HEK293 (cell line): ENCODE results near the gene KDM3B.

Source experiments
- CTCF ChIA-PET: fragments of 350-600 bp; formaldehyde crosslinking; extraction: SDS; loops from one replicate; lab custom pipeline; 2021; ENCODE audit warnings: antibody characterized with exemption; lab: Yijun Ruan, JAX
- POLR2A ChIA-PET: fragments of 300-600 bp; formaldehyde crosslinking; extraction: SDS; loops from one replicate; lab custom pipeline; 2020; ENCODE audit warnings: antibody characterized with exemption, inconsistent platforms; lab: Yijun Ruan, JAX
- H3K27ac ChIP-seq: fragments of 200-500 bp; sonication (Bioruptor generic); 2 replicates; pipeline ENCODE4 v1.5.1; 2014; ENCODE audit warnings: low read depth, low read length, control low read depth, inconsistent platforms; ENCODE audit errors: extremely low read depth
- H3K36me3 ChIP-seq, 2 experiments: fragments of 200-500 bp in 1 of 2; sonication (Bioruptor generic) in 1 of 2; 1 replicate in 1 of 2; 2 replicates in 1 of 2; pipeline ENCODE4 v1.5.1; 2014 to 2017; ENCODE audit warnings: inconsistent platforms in 2 of 2, low read length in 2 of 2; ENCODE audit not compliant: control insufficient read depth in 2 of 2, insufficient read depth in 1 of 2
- H3K4me1 ChIP-seq: fragments of 200-500 bp; sonication (Bioruptor generic); 2 replicates; pipeline ENCODE4 v1.5.1; 2014; ENCODE audit warnings: mild to moderate bottlenecking, low read length, inconsistent platforms; ENCODE audit not compliant: control insufficient read depth, insufficient read depth
- H3K4me3 ChIP-seq: 2 replicates; pipeline ENCODE4 v1.5.1; 2011; ENCODE audit warnings: low read depth, mild to moderate bottlenecking, control low read depth, low read length, moderate library complexity
- H3K9me3 ChIP-seq: fragments of 200-500 bp; sonication (Bioruptor generic); 2 replicates; pipeline ENCODE4 v1.5.1; 2014; ENCODE audit warnings: low read depth, low read length, inconsistent platforms; ENCODE audit not compliant: control insufficient read depth, insufficient read depth
- HOXC10 ChIP-seq: sonication (generic); formaldehyde crosslinking; IDR thresholded peaks from 2 replicates; pipeline ENCODE4 v1.8.1; 2023; ENCODE audit warnings: mild to moderate bottlenecking, missing genetic modification reagents
- KLF17 ChIP-seq: fragments of 450-650 bp; formaldehyde crosslinking; IDR thresholded peaks from 2 replicates; pipeline ENCODE4 v1.5.1; 2016; ENCODE audit warnings: missing biosample characterization, missing genetic modification characterization
- MYNN ChIP-seq: fragments of 450-650 bp; formaldehyde crosslinking; IDR thresholded peaks from 2 replicates; pipeline ENCODE4 v1.5.1; 2016; ENCODE audit warnings: missing biosample characterization, missing genetic modification characterization, borderline replicate concordance
- TCF7L2 ChIP-seq: IDR thresholded peaks from 2 replicates; pipeline ENCODE4 v1.6.1; 2011; ENCODE audit warnings: low read depth, mild to moderate bottlenecking, inconsistent platforms, low read length, moderate library complexity, borderline replicate concordance
- ZBTB44 ChIP-seq: fragments of 450-650 bp; IDR thresholded peaks from 2 replicates; pipeline ENCODE4 v1.5.1; 2018; ENCODE audit warnings: missing biosample characterization, mild to moderate bottlenecking, missing genetic modification characterization
- ZBTB48 ChIP-seq: fragments of 450-650 bp; formaldehyde crosslinking; IDR thresholded peaks from 2 replicates; pipeline ENCODE4 v1.5.1; 2016; ENCODE audit warnings: missing biosample characterization, missing genetic modification characterization
- ZFP41 ChIP-seq: fragments of 450-650 bp; formaldehyde crosslinking; IDR thresholded peaks from 2 replicates; pipeline ENCODE4 v1.5.1; 2016; ENCODE audit warnings: missing biosample characterization, missing genetic modification characterization, borderline replicate concordance
- ZNF114 ChIP-seq: fragments of 450-650 bp; formaldehyde crosslinking; IDR thresholded peaks from 2 replicates; pipeline ENCODE4 v1.5.0; 2017; ENCODE audit warnings: missing biosample characterization, missing genetic modification characterization
- ZNF24 ChIP-seq: fragments of 450-650 bp; formaldehyde crosslinking; IDR thresholded peaks from 2 replicates; pipeline ENCODE4 v1.5.1; 2016; ENCODE audit warnings: missing biosample characterization, missing genetic modification characterization
- ZNF423 ChIP-seq: fragments of 450-650 bp; formaldehyde crosslinking; IDR thresholded peaks from 2 replicates; pipeline ENCODE4 v1.5.1; 2016; ENCODE audit warnings: missing biosample characterization, missing genetic modification characterization
- ZNF488 ChIP-seq: fragments of 450-650 bp; formaldehyde crosslinking; IDR thresholded peaks from 2 replicates; pipeline ENCODE4 v1.5.1; 2016; ENCODE audit warnings: missing biosample characterization, missing genetic modification characterization
- ZNF529 ChIP-seq: fragments of 450-650 bp; formaldehyde crosslinking; IDR thresholded peaks from 2 replicates; pipeline ENCODE4 v1.5.1; 2017; ENCODE audit warnings: missing genetic modification characterization, missing biosample characterization; ENCODE audit not compliant: insufficient replicate concordance
- ZNF707 ChIP-seq: fragments of 450-650 bp; formaldehyde crosslinking; IDR thresholded peaks from 2 replicates; pipeline ENCODE4 v1.5.1; 2016; ENCODE audit warnings: missing biosample characterization, missing genetic modification characterization
- ZNF768 ChIP-seq: fragments of 450-650 bp; formaldehyde crosslinking; IDR thresholded peaks from 2 replicates; pipeline ENCODE4 v1.5.1; 2018; ENCODE audit warnings: missing biosample characterization, mild to moderate bottlenecking, missing genetic modification characterization
- TF ChIP-seq, protein P1 (sequence below): fragments of 450-650 bp; formaldehyde crosslinking; IDR thresholded peaks from 2 replicates; pipeline ENCODE4 v1.5.1; 2016; ENCODE audit warnings: missing biosample characterization, missing genetic modification characterization
- TF ChIP-seq, protein P2 (sequence below): fragments of 450-650 bp; formaldehyde crosslinking; IDR thresholded peaks from 2 replicates; pipeline ENCODE4 v1.5.1; 2016; ENCODE audit warnings: missing biosample characterization, missing genetic modification characterization

The KDM3B gene

GRCh38 chr5:138470322-138471051 lies 118.0 kb downstream of the KDM3B start (continued):
- TF ChIP-seq ZBTB44 (no peak), ZBTB48 (tag by site-specific recombination) (no peak), MYNN (tag by site-specific recombination) (no peak)

- Histone ChIP-seq H3K36me3 (peaks cover 0 to 8% of the 10 kb centered on the region in 2 experiments; a peak in 1 of 3 replicates), H3K4me1 (no peaks in the 10 kb centered on the region), H3K27ac (no peak overlapping the region), H3K4me3 (no peak overlapping the region), H3K9me3 (no peaks in the 10 kb centered on the region)
- POLR2A ChIA-PET, result no interaction called here
- CTCF ChIA-PET, result interaction anchor here (0.6 to 1.1 kb wide), 3 partner anchors 21 to 292 kb away, joined by 3 to 6 read pairs (median 3); partner anchors contain the start of gene KIF20A
- TF ChIP-seq, protein P1, sequence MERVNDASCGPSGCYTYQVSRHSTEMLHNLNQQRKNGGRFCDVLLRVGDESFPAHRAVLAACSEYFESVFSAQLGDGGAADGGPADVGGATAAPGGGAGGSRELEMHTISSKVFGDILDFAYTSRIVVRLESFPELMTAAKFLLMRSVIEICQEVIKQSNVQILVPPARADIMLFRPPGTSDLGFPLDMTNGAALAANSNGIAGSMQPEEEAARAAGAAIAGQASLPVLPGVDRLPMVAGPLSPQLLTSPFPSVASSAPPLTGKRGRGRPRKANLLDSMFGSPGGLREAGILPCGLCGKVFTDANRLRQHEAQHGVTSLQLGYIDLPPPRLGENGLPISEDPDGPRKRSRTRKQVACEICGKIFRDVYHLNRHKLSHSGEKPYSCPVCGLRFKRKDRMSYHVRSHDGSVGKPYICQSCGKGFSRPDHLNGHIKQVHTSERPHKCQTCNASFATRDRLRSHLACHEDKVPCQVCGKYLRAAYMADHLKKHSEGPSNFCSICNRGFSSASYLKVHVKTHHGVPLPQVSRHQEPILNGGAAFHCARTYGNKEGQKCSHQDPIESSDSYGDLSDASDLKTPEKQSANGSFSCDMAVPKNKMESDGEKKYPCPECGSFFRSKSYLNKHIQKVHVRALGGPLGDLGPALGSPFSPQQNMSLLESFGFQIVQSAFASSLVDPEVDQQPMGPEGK (tag by site-specific recombination), result no peak
- TF ChIP-seq, protein P2, sequence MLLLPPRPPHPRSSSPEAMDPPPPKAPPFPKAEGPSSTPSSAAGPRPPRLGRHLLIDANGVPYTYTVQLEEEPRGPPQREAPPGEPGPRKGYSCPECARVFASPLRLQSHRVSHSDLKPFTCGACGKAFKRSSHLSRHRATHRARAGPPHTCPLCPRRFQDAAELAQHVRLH (tag by site-specific recombination), result no peak
- TF ChIP-seq ZNF24 (tag by site-specific recombination) (no peak), ZNF529 (tag by site-specific recombination) (no peak), ZNF768 (tag by site-specific recombination) (no peak), KLF17 (no peak), ZNF114 (tag by site-specific recombination) (no peak), ZNF423 (tag by site-specific recombination) (no peak), HOXC10 (CRISPR knock-in tag) (no peak), ZNF707 (tag by site-specific recombination) (no peak), TCF7L2 (no peak), ZBTB44 (no peak), ZFP41 (tag by site-specific recombination) (no peak), ZNF488 (tag by site-specific recombination) (no peak)
These were observed 118.5 kb downstream of the KDM3B start for GRCh38 chr5:138471052-138471361.
